Testis (tissue), 2 donors: Measurements from ENCODE around the gene SKI.

Source experiments
- CTCF ChIP-seq, 3 experiments: fragments of 450-650 bp in 2 of 3; fragments of 200-600 bp in 1 of 3; sonication (generic) in 1 of 3; IDR thresholded peaks; one replicate each; pipeline ENCODE4 v1.5.1; 2016 to 2019; ENCODE audit warnings: antibody characterized with exemption in 3 of 3, mild to moderate bottlenecking in 2 of 3, moderate library complexity in 1 of 3
- POLR2A ChIP-seq: fragments of 450-650 bp; IDR thresholded peaks from one replicate; pipeline ENCODE4 v1.6.1; 2017; ENCODE audit warnings: antibody characterized with exemption, mild to moderate bottlenecking, moderate library complexity

- no peak for TF ChIP-seq CTCF (IDR thresholded peaks at IDR 0.05)
- no peak for TF ChIP-seq POLR2A
These were observed 54.6 kb downstream of the SKI start for GRCh38 chr1:2282556-2283270.
